ENCODE measurements around the gene MGLL. TPM values are rescaled to one million over a fixed set of nuclear protein-coding genes. Genes with fewer than 3 reads are reported as not detected.
"Not testable (repeated sequence)": the region's sequence is repeated elsewhere in the genome, so short reads cannot be mapped to it uniquely, and the experiment has no call there.

MGLL gene
- total RNA-seq, 1 experiment from 2014 or later = 31.2 TPM

GRCh38 chr3:127690823-127691452 is 131.4 kb downstream of the MGLL start:
- DNase-seq (ENCODE audit: low spot score) = peak; percentile 59

DNA sequence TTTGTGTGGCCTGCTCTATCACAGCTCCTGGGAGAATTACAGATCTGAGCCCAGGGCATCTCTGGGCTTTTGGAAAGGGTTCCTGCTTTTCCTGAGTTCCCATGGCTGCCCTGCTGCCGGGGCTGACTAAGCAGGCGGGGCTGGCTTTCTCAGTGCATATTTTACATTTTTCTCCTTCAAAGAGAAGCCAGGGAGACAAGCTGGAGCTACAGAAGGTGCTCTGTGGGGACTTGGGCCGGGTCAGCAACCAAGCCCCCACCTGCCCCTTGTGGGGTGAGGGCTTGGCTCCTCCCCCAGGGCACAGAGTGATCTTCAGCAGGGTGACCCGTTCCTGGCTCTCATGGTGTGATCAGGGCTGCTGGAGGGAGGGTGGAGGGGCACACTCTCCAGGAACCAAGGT is 132.2 kb downstream of the MGLL start:
- DNase-seq (ENCODE audit: low spot score) = peak; percentile 75

GRCh38 chr3:127689266-127689860 is 133.0 kb downstream of the MGLL start:
- DNase-seq (ENCODE audit: low spot score) = no peak

- DNase-seq (ENCODE audit: low spot score) = peak; percentile 68
These were observed 133.7 kb downstream of the MGLL start for GRCh38 chr3:127688416-127689265.

DNA sequence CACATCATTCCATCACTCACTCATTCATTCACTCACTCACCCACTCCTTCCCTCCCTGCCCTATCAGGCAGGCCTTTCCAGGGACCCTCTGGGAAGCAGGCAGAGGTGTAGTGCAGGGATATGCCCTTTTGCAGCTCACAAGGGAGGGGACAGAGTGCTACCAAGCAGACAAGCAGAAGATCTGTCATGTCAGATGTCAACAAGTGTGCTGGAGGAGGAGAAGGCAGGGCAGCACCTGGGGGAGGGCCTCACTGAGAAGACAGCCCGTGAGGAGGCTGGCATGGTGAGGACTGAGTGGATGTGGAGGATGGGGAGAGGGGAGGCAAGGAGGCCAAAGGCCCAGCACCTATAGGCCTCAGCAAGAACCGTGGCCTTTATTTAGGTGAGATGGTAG is 134.3 kb downstream of the MGLL start:
- no peak for DNase-seq (ENCODE audit: low spot score)

DNA sequence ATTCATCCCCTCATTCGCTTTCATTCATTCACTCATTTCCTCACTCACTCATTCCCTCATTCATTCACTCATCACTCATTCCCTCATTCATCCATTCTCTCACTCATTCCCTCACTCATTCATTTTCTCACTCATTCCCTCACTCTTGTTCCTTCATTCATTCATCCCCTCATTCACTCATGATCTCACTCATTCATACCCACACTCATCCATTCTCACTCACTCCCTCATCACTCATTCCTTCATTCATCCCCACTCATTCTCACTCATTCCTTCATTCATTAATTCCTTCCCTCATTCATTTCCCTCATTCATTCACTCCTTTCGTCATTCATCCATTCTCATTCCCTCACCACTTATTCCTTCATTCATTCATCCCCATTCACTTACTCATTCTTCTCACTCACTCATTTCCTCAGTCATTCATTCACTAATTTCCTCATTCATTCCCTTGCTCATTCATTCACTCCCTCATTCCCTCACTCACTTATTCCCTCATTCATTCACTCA is 135.0 kb downstream of the MGLL start:
- DNase-seq (ENCODE audit: low spot score) = no peak

DNA sequence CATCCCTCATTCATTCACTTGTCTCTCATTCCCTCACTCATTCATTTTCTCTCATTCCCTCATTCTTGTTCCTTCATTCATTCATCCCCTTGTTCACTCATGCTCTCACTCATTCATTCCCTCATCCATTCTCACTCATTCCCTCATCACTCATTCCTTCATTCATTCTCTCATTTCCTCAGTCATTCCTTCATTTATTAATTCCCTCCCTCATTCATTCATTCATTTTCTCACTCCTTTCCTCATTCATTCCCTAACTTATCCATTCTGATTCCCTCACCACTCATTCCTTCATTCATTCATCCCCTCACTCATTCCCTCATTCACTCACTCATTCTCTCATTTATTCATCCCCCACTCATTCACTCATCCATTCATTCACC is 135.8 kb downstream of the MGLL start:
- no peak for DNase-seq (ENCODE audit: low spot score)

DNA sequence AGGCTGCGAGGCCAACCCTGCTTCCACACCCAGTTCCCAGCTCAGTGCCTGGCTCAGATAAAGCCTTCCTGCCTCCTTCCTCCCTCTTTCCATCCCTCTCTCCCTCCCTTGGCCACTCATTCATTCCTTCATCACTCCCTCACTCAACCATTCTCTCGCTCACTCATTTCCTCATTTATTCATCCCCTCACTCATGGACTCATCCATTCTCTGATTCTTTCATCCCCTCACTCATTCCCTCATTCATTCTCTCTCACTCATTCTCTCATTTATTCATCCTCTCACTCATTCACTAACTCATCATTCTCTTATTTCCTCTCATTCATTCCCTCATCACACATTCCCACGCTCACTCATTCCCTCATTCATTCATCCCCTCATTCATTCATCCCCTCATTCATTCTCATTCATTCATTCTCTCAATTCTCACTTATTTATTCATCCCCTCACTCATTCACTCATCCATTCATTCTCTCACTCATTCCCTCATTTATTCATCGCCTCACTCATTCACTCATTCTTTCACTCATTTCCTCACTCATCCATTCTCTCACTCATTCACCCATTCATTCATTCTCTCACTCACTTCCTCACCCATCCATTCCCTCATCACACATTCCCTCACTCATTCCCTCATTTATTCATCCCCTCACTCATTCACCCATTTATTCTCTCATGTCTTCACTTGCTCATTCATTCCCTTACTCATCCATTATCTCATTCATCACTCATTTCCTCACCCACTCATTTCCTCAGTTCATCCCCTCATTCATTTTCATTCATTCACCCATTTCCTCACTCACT is 136.4 kb downstream of the MGLL start:
- DNase-seq (ENCODE audit: low spot score) = no peak

DNA sequence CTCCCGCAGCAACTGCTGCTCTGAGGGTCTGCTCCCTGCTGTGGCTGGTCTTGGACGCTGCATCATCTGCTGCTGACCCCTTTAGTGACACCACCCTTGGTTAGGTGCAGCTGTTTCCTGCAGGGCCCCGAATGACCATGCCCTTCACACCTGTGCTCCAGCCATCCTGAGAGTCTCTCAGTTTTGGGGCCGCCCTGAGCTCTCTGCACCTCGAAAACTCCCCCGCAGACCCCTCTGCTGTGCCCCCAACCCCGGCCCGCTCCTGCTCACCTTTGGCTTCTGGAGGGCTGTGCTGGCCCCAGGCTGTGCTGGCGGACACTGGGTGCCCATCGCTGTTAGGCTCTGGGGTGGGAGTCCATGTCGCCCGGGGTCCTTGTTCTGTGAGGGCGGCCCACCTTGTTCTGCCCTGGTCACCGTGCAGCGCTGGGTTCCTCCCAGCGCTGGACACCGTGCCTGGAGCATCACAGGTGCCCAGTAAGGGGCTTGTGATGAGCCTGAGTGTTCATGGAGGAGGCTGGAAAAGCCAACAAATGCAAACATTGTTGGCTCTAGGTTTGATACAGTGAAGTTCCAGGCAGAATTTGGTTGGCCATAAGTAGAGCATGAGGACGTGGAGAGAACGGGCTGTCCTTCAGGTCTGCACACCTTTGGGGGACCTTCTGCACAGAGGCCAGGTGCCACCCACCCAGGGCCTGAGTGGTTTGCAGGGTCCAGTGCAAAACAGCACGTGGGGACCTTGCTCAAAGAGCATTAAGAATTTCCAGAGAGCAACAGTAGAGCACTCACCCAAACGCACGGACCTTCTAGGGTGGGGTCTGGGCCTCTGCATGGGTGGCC is 137.2 kb downstream of the MGLL start:
- DNase-seq (ENCODE audit: low spot score) = no peak

GRCh38 chr3:127682561-127682960 is 139.8 kb downstream of the MGLL start:
- DNase-seq (ENCODE audit: low spot score) = no peak

- DNase-seq (ENCODE audit: low spot score) = not testable (repeated sequence)
These were observed 140.2 kb downstream of the MGLL start for GRCh38 chr3:127682175-127682554.

- DNase-seq (ENCODE audit: low spot score) = no peak
These were observed 141.5 kb downstream of the MGLL start for GRCh38 chr3:127680798-127681221.

- DNase-seq (ENCODE audit: low spot score) = no peak
These were observed 142.1 kb downstream of the MGLL start for GRCh38 chr3:127680146-127680661.

GRCh38 chr3:127679534-127680145 is 142.7 kb downstream of the MGLL start:
- DNase-seq (ENCODE audit: low spot score) = no peak

- DNase-seq (ENCODE audit: low spot score) = no peak
These were observed 143.4 kb downstream of the MGLL start for GRCh38 chr3:127678611-127679533.

GRCh38 chr3:127678315-127678599 is 144.1 kb downstream of the MGLL start:
- no peak for DNase-seq (ENCODE audit: low spot score)

DNA sequence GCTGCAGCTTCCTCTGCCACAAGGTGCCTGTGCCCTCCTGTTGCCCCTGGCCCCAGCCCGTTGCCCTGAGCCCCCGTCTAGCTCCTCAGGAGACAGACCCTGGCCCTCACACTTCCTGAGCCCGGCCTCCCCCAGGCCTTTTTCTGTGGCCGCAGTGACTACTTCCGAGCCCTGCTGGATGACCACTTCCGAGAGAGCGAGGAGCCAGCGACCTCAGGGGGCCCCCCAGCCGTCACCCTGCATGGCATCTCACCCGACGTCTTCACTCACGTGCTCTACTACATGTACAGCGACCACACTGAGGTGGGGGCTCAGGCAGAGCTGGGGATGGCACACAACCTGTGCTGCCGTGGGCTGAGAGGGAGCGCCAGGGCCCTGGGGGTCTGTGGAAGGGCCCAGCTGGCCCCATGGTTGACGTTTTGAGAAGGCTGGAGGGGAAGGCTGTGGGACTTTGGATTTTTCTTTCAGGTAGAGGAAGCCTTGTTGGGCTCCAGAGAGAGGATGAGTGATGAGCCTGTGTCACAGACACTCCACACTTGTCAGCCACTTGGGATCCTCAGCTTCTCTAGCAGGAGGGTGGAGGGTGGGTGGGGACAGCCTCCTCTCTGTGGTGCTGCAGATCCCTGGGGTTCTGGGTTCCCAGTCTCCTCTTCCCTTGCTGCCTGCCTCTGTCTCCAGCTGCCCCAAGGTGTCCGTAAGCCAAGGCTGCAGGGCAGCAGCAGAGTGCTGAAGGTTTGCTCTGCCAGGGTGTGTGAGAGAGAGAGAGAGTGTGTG is 144.6 kb downstream of the MGLL start:
- no peak for DNase-seq (ENCODE audit: low spot score)

DNA sequence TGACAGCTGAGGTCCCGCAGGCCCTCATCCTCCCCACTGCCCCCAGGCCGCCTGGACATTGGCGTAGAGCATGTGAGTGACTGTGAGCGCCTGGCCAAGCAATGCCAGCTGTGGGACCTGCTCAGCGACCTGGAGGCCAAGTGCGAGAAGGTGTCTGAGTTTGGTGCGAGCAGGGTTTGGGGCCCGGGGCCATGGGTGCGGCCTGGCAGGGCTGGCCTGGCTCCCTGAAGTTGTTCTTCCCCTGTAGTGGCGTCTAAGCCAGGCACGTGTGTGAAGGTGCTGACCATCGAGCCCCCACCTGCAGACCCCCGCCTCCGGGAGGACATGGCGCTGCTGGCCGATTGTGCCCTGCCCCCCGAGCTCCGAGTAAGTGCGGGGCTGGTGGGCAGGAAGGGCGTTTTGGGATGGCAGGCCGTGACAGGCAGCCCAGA is 145.4 kb downstream of the MGLL start:
- DNase-seq (ENCODE audit: low spot score) = no peak

GRCh38 chr3:127676456-127676855 is 145.9 kb downstream of the MGLL start:
- DNase-seq (ENCODE audit: low spot score) = no peak
